HepG2 (cell line): ENCODE results near the gene PGC. TPM values are rescaled to one million over a fixed set of nuclear protein-coding genes. Genes with fewer than 3 reads are reported as not detected.

Experiments used
- ATM ChIP-seq: fragments of 450-650 bp; IDR thresholded peaks from 2 replicates; pipeline ENCODE4 v1.7.1; 2017; ENCODE audit warnings: mild to moderate bottlenecking, borderline replicate concordance
- CREB1 ChIP-seq, 2 experiments: fragments of 450-650 bp in 1 of 2; IDR thresholded peaks; 2 replicates each; pipeline ENCODE4 v1.6.1; 2016 to 2017; ENCODE audit warnings: control low read depth in 1 of 2, mild to moderate bottlenecking in 1 of 2, missing compliant biosample characterization in 1 of 2, missing genetic modification characterization in 1 of 2
- DR1 ChIP-seq: sonication (generic); formaldehyde crosslinking; IDR thresholded peaks from 2 replicates; pipeline ENCODE4 v1.8.0; 2021; ENCODE audit warnings: mild to moderate bottlenecking, missing genetic modification reagents, inconsistent platforms
- EP300 ChIP-seq, 3 experiments: sonication (generic) in 1 of 3; formaldehyde crosslinking in 1 of 3; IDR thresholded peaks; 2 replicates each; pipeline versions ENCODE4 v1.5.1 to v1.6.1; 2011 to 2020; ENCODE audit warnings: low read depth in 2 of 3, low read length in 2 of 3, borderline replicate concordance in 1 of 3, improper control_type of control experiment in 1 of 3, mild to moderate bottlenecking in 1 of 3, missing genetic modification reagents in 1 of 3, moderate library complexity in 1 of 3
- ETV5 ChIP-seq: IDR thresholded peaks from 2 replicates; pipeline ENCODE4 v1.6.1; 2018; ENCODE audit warnings: missing biosample characterization, missing genetic modification reagents, inconsistent platforms, borderline replicate concordance
- FOXM1 ChIP-seq: sonication (generic); formaldehyde crosslinking; IDR thresholded peaks from 2 replicates; pipeline ENCODE4 v1.5.0; 2020; ENCODE audit warnings: missing genetic modification reagents
- HNRNPUL1 ChIP-seq: fragments of 200-400 bp; formaldehyde crosslinking; IDR thresholded peaks from 2 replicates; pipeline ENCODE4 v1.6.1; 2017; ENCODE audit warnings: low read depth, mild to moderate bottlenecking, low read length, moderate library complexity
- KAT2B ChIP-seq: fragments of 150-350 bp; IDR thresholded peaks from 2 replicates; pipeline ENCODE4 v1.6.1; 2014; ENCODE audit warnings: low read depth, low read length, borderline replicate concordance
- POGK ChIP-seq: sonication (generic); formaldehyde crosslinking; conservative IDR thresholded peaks from 2 replicates; pipeline ENCODE4 v1.8.0; 2022; ENCODE audit warnings: mild to moderate bottlenecking, moderate library complexity, missing genetic modification reagents
- RBAK ChIP-seq: sonication (generic); formaldehyde crosslinking; IDR thresholded peaks from 2 replicates; pipeline ENCODE4 v1.5.1; 2020; ENCODE audit warnings: mild to moderate bottlenecking, missing genetic modification reagents
- SPEN ChIP-seq: sonication (generic); formaldehyde crosslinking; IDR thresholded peaks from 2 replicates; pipeline ENCODE4 v1.5.1; 2020; ENCODE audit warnings: low read depth, mild to moderate bottlenecking, missing genetic modification reagents
- TEF ChIP-seq: sonication (generic); formaldehyde crosslinking; IDR thresholded peaks from 2 replicates; pipeline ENCODE4 v1.5.0; 2020; ENCODE audit warnings: missing genetic modification reagents
- TERF1 ChIP-seq: sonication (generic); formaldehyde crosslinking; IDR thresholded peaks from 2 replicates; pipeline ENCODE4 v1.8.0; 2022; ENCODE audit warnings: mild to moderate bottlenecking, missing genetic modification reagents, moderate library complexity
- XBP1 ChIP-seq: sonication (generic); formaldehyde crosslinking; IDR thresholded peaks from 2 replicates; pipeline ENCODE4 v1.5.0; 2020; ENCODE audit warnings: missing genetic modification reagents
- ZBED4 ChIP-seq: sonication (generic); formaldehyde crosslinking; IDR thresholded peaks from 2 replicates; pipeline ENCODE4 v1.4.0; 2020; ENCODE audit warnings: missing genetic modification reagents, borderline replicate concordance
- ZBTB2 ChIP-seq: sonication (generic); formaldehyde crosslinking; IDR thresholded peaks from 2 replicates; pipeline ENCODE4 v1.8.0; 2022; ENCODE audit warnings: low read depth, missing genetic modification reagents
- ZFP82 ChIP-seq: sonication (generic); formaldehyde crosslinking; IDR thresholded peaks from 2 replicates; pipeline ENCODE4 v1.5.1; 2020; ENCODE audit warnings: mild to moderate bottlenecking, missing genetic modification reagents, borderline replicate concordance
- ZNF3 ChIP-seq: IDR thresholded peaks from 2 replicates; pipeline ENCODE4 v1.7.0; 2017; ENCODE audit warnings: inconsistent platforms
- polyA plus RNA-seq, 8 experiments: library from polyadenylated mRNA; depleted of rRNA in 3 of 8; stranded (reverse) in 7 of 8; unstranded in 1 of 8; fragments of >200 nt; fragmentation: Illumina TruSeq in 4 of 8; extraction: Trizol in 4 of 8; gene quantifications; 2 replicates each; pipeline versions ENCODE4 v1.2.1 to v1.2.3, GENCODE V29; 2011 to 2016; ENCODE audit warnings: low read depth in 4 of 8, missing spikeins in 1 of 8, mixed read lengths in 1 of 8; ENCODE audit not compliant: insufficient read depth in 1 of 8
- total RNA-seq, 5 experiments: library from RNA; depleted of rRNA; stranded (reverse); fragments of >200 nt; fragmentation: Illumina TruSeq; extraction: Trizol; gene quantifications; 2 replicates each; pipeline ENCODE4 v1.2.3, GENCODE V29; 2016; ENCODE audit warnings: low read depth in 1 of 5

PGC gene
- total and polyA plus RNA-seq, 2 of the 13 experiments (the other 11 are each of a cell fraction or from before 2014, with no cell fraction given): 426 to 502 TPM

- TF ChIP-seq ZBED4 (no peak), TEF (CRISPR knock-in tag) (peak; percentile 84), ZNF3 (CRISPR knock-in tag) (no peak), ZFP82 (CRISPR knock-in tag) (no peak), XBP1 (CRISPR knock-in tag) (no peak), TERF1 (CRISPR knock-in tag) (no peak), RBAK (no peak), POGK (CRISPR knock-in tag) (0 out of 2 replicates have a peak, but pooled peaks have one; percentile 28), CREB1 (IDR thresholded peaks at IDR 0.05) (no peak), CREB1 (CRISPR knock-in tag; IDR thresholded peaks at IDR 0.05) (no peak), KAT2B (no peak), ETV5 (0 out of 2 replicates have a peak, but pooled peaks have one; percentile 6), EP300 (IDR thresholded peaks at IDR 0.05; ENCODE audit: low read depth in 2 of 2, low read length in 2 of 2) (no peak), EP300 (CRISPR knock-in tag; IDR thresholded peaks at IDR 0.05; ENCODE audit: borderline replicate concordance) (no peak), SPEN (CRISPR knock-in tag) (peak; percentile 2; the same call in 1 of the 2 replicates), HNRNPUL1 (no peak), ATM (no peak), ZBTB2 (no peak), FOXM1 (CRISPR knock-in tag) (no peak), DR1 (CRISPR knock-in tag) (0 out of 2 replicates have a peak, but pooled peaks have one; percentile 31)
Observed at GRCh38 chr6:41734666-41735426, 12.4 kb downstream of the PGC start (continued).
